Effector memory CD4-positive, alpha-beta T cell (primary cell): ENCODE measurements around the gene ATP2B3.

Experiments used
- DNase-seq, 3 donors: peaks; one replicate each; pipeline ENCODE4 v3.0.0-alpha.2; 2020
- H3K27ac ChIP-seq: 2 replicates; pipeline ENCODE4 v1.7.0; 2013; ENCODE audit warnings: mild to moderate bottlenecking, low read length, moderate library complexity; ENCODE audit not compliant: insufficient read depth, poor library complexity, severe bottlenecking
- H3K27me3 ChIP-seq: replicated peaks from 2 replicates; pipeline ENCODE4 v1.7.0; 2013; ENCODE audit warnings: mild to moderate bottlenecking, low read length; ENCODE audit not compliant: insufficient read depth, control insufficient read depth, poor library complexity, severe bottlenecking
- H3K36me3 ChIP-seq: 2 replicates; pipeline ENCODE4 v1.7.0; 2013; ENCODE audit warnings: mild to moderate bottlenecking, low read length, moderate library complexity; ENCODE audit not compliant: control insufficient read depth, insufficient read depth
- H3K4me1 ChIP-seq: 2 replicates; pipeline ENCODE4 v1.7.0; 2013; ENCODE audit warnings: low read length, mild to moderate bottlenecking; ENCODE audit not compliant: control insufficient read depth, insufficient read depth, poor library complexity, severe bottlenecking
- H3K4me3 ChIP-seq: 2 replicates; pipeline ENCODE4 v1.7.0; 2013; ENCODE audit warnings: low read length, low read depth, mild to moderate bottlenecking; ENCODE audit not compliant: insufficient read depth, poor library complexity, severe bottlenecking
- H3K9me3 ChIP-seq: 2 replicates; pipeline ENCODE4 v1.7.0; 2013; ENCODE audit warnings: mild to moderate bottlenecking, low read length, moderate library complexity; ENCODE audit not compliant: control insufficient read depth

The ATP2B3 gene

GRCh38 chrX:153527208-153527607 is 9.8 kb downstream of the ATP2B3 start:
- no peaks in the 10 kb centered on the region for H3K9me3 ChIP-seq
- no peak overlapping the region for H3K27ac ChIP-seq
- H3K27me3 ChIP-seq: peaks cover 3% of the 10 kb centered on the region
- H3K4me3 ChIP-seq: no peak overlapping the region
- no peaks in the 10 kb centered on the region for H3K4me1 ChIP-seq
- no peaks in the 10 kb centered on the region for H3K36me3 ChIP-seq
- DNase-seq: no peak

GRCh38 chrX:153530411-153531129 is 13.1 kb downstream of the ATP2B3 start:
- Histone ChIP-seq H3K4me3 (no peak overlapping the region), H3K27me3 (peaks cover 3% of the 10 kb centered on the region), H3K4me1 (no peaks in the 10 kb centered on the region), H3K36me3 (no peaks in the 10 kb centered on the region), H3K27ac (no peak overlapping the region), H3K9me3 (no peaks in the 10 kb centered on the region)
- no peak for DNase-seq

GRCh38 chrX:153533091-153533490 is 15.6 kb downstream of the ATP2B3 start:
- no peaks in the 10 kb centered on the region for H3K9me3 ChIP-seq
- H3K27me3 ChIP-seq: no peaks in the 10 kb centered on the region
- no peak overlapping the region for H3K27ac ChIP-seq
- H3K4me3 ChIP-seq: no peak overlapping the region
- H3K4me1 ChIP-seq: no peaks in the 10 kb centered on the region
- DNase-seq: no peak
- no peaks in the 10 kb centered on the region for H3K36me3 ChIP-seq

GRCh38 chrX:153537080-153537479 is 19.6 kb downstream of the ATP2B3 start:
- Histone ChIP-seq H3K27ac (no peak overlapping the region), H3K27me3 (no peaks in the 10 kb centered on the region), H3K9me3 (no peaks in the 10 kb centered on the region), H3K4me3 (no peak overlapping the region), H3K36me3 (no peaks in the 10 kb centered on the region), H3K4me1 (no peaks in the 10 kb centered on the region)
- DNase-seq: no peak

- Histone ChIP-seq H3K27me3 (no peaks in the 10 kb centered on the region), H3K36me3 (no peaks in the 10 kb centered on the region)
Measured at GRCh38 chrX:153537526-153538295, 20.3 kb downstream of the ATP2B3 start.

GRCh38 chrX:153538424-153538823 is 21.0 kb downstream of the ATP2B3 start:
- Histone ChIP-seq H3K4me1 (no peaks in the 10 kb centered on the region), H3K9me3 (no peaks in the 10 kb centered on the region), H3K27me3 (no peaks in the 10 kb centered on the region), H3K27ac (no peak overlapping the region), H3K36me3 (no peaks in the 10 kb centered on the region), H3K4me3 (no peak overlapping the region)
- DNase-seq: no peak

More at GRCh38 chrX:153537526-153538295, 20.3 kb downstream of the ATP2B3 start:
- Histone ChIP-seq H3K4me3 (no peak overlapping the region), H3K27ac (no peak overlapping the region), H3K9me3 (no peaks in the 10 kb centered on the region), H3K4me1 (no peaks in the 10 kb centered on the region)
- DNase-seq: no peak

GRCh38 chrX:153539171-153539978 is 21.9 kb downstream of the ATP2B3 start:
- H3K27ac ChIP-seq: no peak overlapping the region
- peak; percentile 16 to 27 (median 19) for DNase-seq
- H3K36me3 ChIP-seq: no peaks in the 10 kb centered on the region
- H3K9me3 ChIP-seq: no peaks in the 10 kb centered on the region
- H3K4me1 ChIP-seq: no peaks in the 10 kb centered on the region
- H3K27me3 ChIP-seq: no peaks in the 10 kb centered on the region
- H3K4me3 ChIP-seq: no peak overlapping the region

- no peaks in the 10 kb centered on the region for H3K27me3 ChIP-seq
- no peaks in the 10 kb centered on the region for H3K4me1 ChIP-seq
- no peak for DNase-seq
- H3K36me3 ChIP-seq: no peaks in the 10 kb centered on the region
- no peak overlapping the region for H3K27ac ChIP-seq
- no peaks in the 10 kb centered on the region for H3K9me3 ChIP-seq
- H3K4me3 ChIP-seq: no peak overlapping the region
Measured at GRCh38 chrX:153539979-153540358, 22.5 kb downstream of the ATP2B3 start.

- H3K4me1 ChIP-seq: no peaks in the 10 kb centered on the region
- H3K36me3 ChIP-seq: no peaks in the 10 kb centered on the region
- no peak overlapping the region for H3K4me3 ChIP-seq
- H3K27me3 ChIP-seq: no peaks in the 10 kb centered on the region
- H3K27ac ChIP-seq: no peak overlapping the region
- H3K9me3 ChIP-seq: no peaks in the 10 kb centered on the region
- DNase-seq: no peak
Measured at GRCh38 chrX:153544727-153545126, 27.3 kb downstream of the ATP2B3 start.

GRCh38 chrX:153546386-153546785 is 28.9 kb downstream of the ATP2B3 start:
- H3K4me3 ChIP-seq: no peak overlapping the region
- no peaks in the 10 kb centered on the region for H3K27me3 ChIP-seq
- H3K9me3 ChIP-seq: no peaks in the 10 kb centered on the region
- H3K4me1 ChIP-seq: no peaks in the 10 kb centered on the region
- H3K27ac ChIP-seq: no peak overlapping the region
- no peak for DNase-seq
- no peaks in the 10 kb centered on the region for H3K36me3 ChIP-seq
